ENCODE data around the gene DEK. TPM values are rescaled to one million over a fixed set of nuclear protein-coding genes. Genes with fewer than 3 reads are reported as not detected.
"Not testable (repeated sequence)": the region's sequence is repeated elsewhere in the genome, so short reads cannot be mapped to it uniquely, and the experiment has no call there.

The DEK gene
- polyA plus RNA-seq, 3 donors from 2014 or later = 44.0 to 98.5 (median 87.7) TPM

- Mint-ChIP-seq H3K36me3 (peaks cover 26 to 55% (median 40%) of the 10 kb centered on the region in 3 donors), H3K27ac (peak overlapping the region in 2 of 6 donors; percentile 35 to 76), H3K4me1 (peaks cover 41 to 74% of the 10 kb centered on the region in 2 donors), H3K4me3 (no peak overlapping the region), H3K27me3 (ENCODE audit: low read depth in 3 of 3) (peaks cover 0 to 8% (median 2%) of the 10 kb centered on the region in 3 donors), H3K9me3 (no peaks in the 10 kb centered on the region)
- DNase-seq = no peak
These were observed 22.1 kb downstream of the DEK start for GRCh38 chr6:18242062-18242851.

GRCh38 chr6:18241208-18242038 lies 22.9 kb downstream of the DEK start:
- no peaks in the 10 kb centered on the region for H3K9me3 Mint-ChIP-seq
- peaks cover 36 to 66% of the 10 kb centered on the region in 2 donors for H3K4me1 Mint-ChIP-seq
- peak overlapping the region in 3 of 6 donors; percentile 5 to 17 (median 15) for H3K27ac Mint-ChIP-seq
- DNase-seq = no peak
- peaks cover 0 to 8% (median 2%) of the 10 kb centered on the region in 3 donors for H3K27me3 Mint-ChIP-seq (ENCODE audit: low read depth in 3 of 3)
- peaks cover 24 to 50% (median 33%) of the 10 kb centered on the region in 3 donors for H3K36me3 Mint-ChIP-seq
- H3K4me3 Mint-ChIP-seq = no peak overlapping the region

GRCh38 chr6:18240230-18240629 lies 24.1 kb downstream of the DEK start:
- no peak for DNase-seq
- H3K27ac Mint-ChIP-seq = no peak overlapping the region
- no peaks in the 10 kb centered on the region for H3K9me3 Mint-ChIP-seq
- H3K4me3 Mint-ChIP-seq = no peak overlapping the region
- H3K27me3 Mint-ChIP-seq (ENCODE audit: low read depth in 3 of 3) = peaks cover 0 to 3% (median under 1%) of the 10 kb centered on the region in 3 donors
- peaks cover 22 to 50% (median 27%) of the 10 kb centered on the region in 3 donors for H3K36me3 Mint-ChIP-seq
- peaks cover 25 to 54% of the 10 kb centered on the region in 2 donors for H3K4me1 Mint-ChIP-seq

- no peak overlapping the region for H3K4me3 Mint-ChIP-seq
- H3K27me3 Mint-ChIP-seq (ENCODE audit: low read depth in 3 of 3) = peaks cover 0 to 2% (median 0%) of the 10 kb centered on the region in 3 donors
- no peak for DNase-seq
- peaks cover 9 to 42% of the 10 kb centered on the region in 2 donors for H3K4me1 Mint-ChIP-seq
- H3K27ac Mint-ChIP-seq = peak overlapping the region in 4 of 6 donors; percentile 13 to 46 (median 26)
- peaks cover 0 to 9% (median 4%) of the 10 kb centered on the region in 6 donors for H3K9me3 Mint-ChIP-seq
- peaks cover 29 to 53% (median 42%) of the 10 kb centered on the region in 3 donors for H3K36me3 Mint-ChIP-seq
These were observed 27.2 kb downstream of the DEK start for GRCh38 chr6:18237167-18237566.

- H3K9me3 Mint-ChIP-seq = peaks cover 8 to 23% (median 16%) of the 10 kb centered on the region in 6 donors
- no peak overlapping the region for H3K4me3 Mint-ChIP-seq
- H3K4me1 Mint-ChIP-seq = peaks cover 14 to 43% of the 10 kb centered on the region in 2 donors
- H3K27ac Mint-ChIP-seq = peak overlapping the region in 1 of 6 donors; percentile 17
- peaks cover 43 to 59% (median 58%) of the 10 kb centered on the region in 3 donors for H3K36me3 Mint-ChIP-seq
- H3K27me3 Mint-ChIP-seq (ENCODE audit: low read depth in 3 of 3) = peaks cover 0 to 4% (median 0%) of the 10 kb centered on the region in 3 donors
- no peak for DNase-seq
These were observed 28.8 kb downstream of the DEK start for GRCh38 chr6:18235524-18235923.

- H3K36me3 Mint-ChIP-seq = peaks cover 52 to 69% (median 65%) of the 10 kb centered on the region in 3 donors
These were observed 29.8 kb downstream of the DEK start for GRCh38 chr6:18234564-18234963.

GRCh38 chr6:18233770-18234169 lies 30.6 kb downstream of the DEK start:
- not testable (repeated sequence) for H3K27me3 Mint-ChIP-seq (ENCODE audit: low read depth in 3 of 3); DNase-seq; H3K4me3 Mint-ChIP-seq; H3K27ac Mint-ChIP-seq
- Mint-ChIP-seq H3K36me3 (peaks cover 59 to 73% (median 71%) of the 10 kb centered on the region in 3 donors), H3K4me1 (peaks cover 14 to 39% of the 10 kb centered on the region in 2 donors), H3K9me3 (peaks cover 8 to 32% (median 26%) of the 10 kb centered on the region in 6 donors)

More at GRCh38 chr6:18234564-18234963, 29.8 kb downstream of the DEK start:
- Mint-ChIP-seq H3K27ac (peak overlapping the region in 4 of 6 donors; percentile 10 to 58 (median 40)), H3K27me3 (ENCODE audit: low read depth in 3 of 3) (peaks cover 0 to 4% (median 0%) of the 10 kb centered on the region in 3 donors), H3K4me1 (peaks cover 14 to 39% of the 10 kb centered on the region in 2 donors), H3K4me3 (no peak overlapping the region), H3K9me3 (peaks cover 8 to 28% (median 21%) of the 10 kb centered on the region in 6 donors)
- no peak for DNase-seq

GRCh38 chr6:18231856-18232255 lies 32.5 kb downstream of the DEK start:
- peaks cover 8 to 38% (median 26%) of the 10 kb centered on the region in 6 donors for H3K9me3 Mint-ChIP-seq
- not testable (repeated sequence) for H3K27me3 Mint-ChIP-seq (ENCODE audit: low read depth in 3 of 3); DNase-seq; H3K27ac Mint-ChIP-seq; H3K4me3 Mint-ChIP-seq
- peaks cover 14 to 45% of the 10 kb centered on the region in 2 donors for H3K4me1 Mint-ChIP-seq
- H3K36me3 Mint-ChIP-seq = peaks cover 61 to 83% (median 69%) of the 10 kb centered on the region in 3 donors

GRCh38 chr6:18228590-18228989 lies 35.7 kb downstream of the DEK start:
- Mint-ChIP-seq H3K4me1 (peaks cover 14 to 43% of the 10 kb centered on the region in 2 donors), H3K9me3 (peaks cover 8 to 38% (median 24%) of the 10 kb centered on the region in 6 donors), H3K36me3 (peaks cover 46 to 67% (median 50%) of the 10 kb centered on the region in 3 donors)
- H3K27ac Mint-ChIP-seq; DNase-seq; H3K27me3 Mint-ChIP-seq (ENCODE audit: low read depth in 3 of 3); H3K4me3 Mint-ChIP-seq: not testable (repeated sequence)

- Mint-ChIP-seq H3K27ac (peak overlapping the region in 2 of 6 donors; percentile 26 to 67), H3K4me1 (peaks cover 12 to 36% of the 10 kb centered on the region in 2 donors), H3K36me3 (peaks cover 35 to 60% (median 43%) of the 10 kb centered on the region in 3 donors), H3K9me3 (peaks cover 7 to 34% (median 21%) of the 10 kb centered on the region in 6 donors)
- not testable (repeated sequence) for H3K27me3 Mint-ChIP-seq (ENCODE audit: low read depth in 3 of 3); DNase-seq; H3K4me3 Mint-ChIP-seq
These were observed 37.2 kb downstream of the DEK start for GRCh38 chr6:18227166-18227565.

GRCh38 chr6:18226451-18227105 lies 37.8 kb downstream of the DEK start:
- peak overlapping the region in 1 of 6 donors; percentile 26 for H3K27ac Mint-ChIP-seq

GRCh38 chr6:18221288-18221615 lies 43.1 kb downstream of the DEK start:
- no peak for DNase-seq
- Mint-ChIP-seq H3K27ac (peak overlapping the region in 4 of 6 donors; percentile 11 to 82 (median 22)), H3K4me3 (no peak overlapping the region), H3K9me3 (no peaks in the 10 kb centered on the region), H3K27me3 (ENCODE audit: low read depth in 3 of 3) (peaks cover 0 to 2% (median 1%) of the 10 kb centered on the region in 3 donors), H3K4me1 (peaks cover 0 to 8% of the 10 kb centered on the region in 2 donors), H3K36me3 (peaks cover 13 to 45% (median 17%) of the 10 kb centered on the region in 3 donors)

More at GRCh38 chr6:18226451-18227105, 37.8 kb downstream of the DEK start:
- DNase-seq; H3K4me3 Mint-ChIP-seq; H3K27me3 Mint-ChIP-seq (ENCODE audit: low read depth in 3 of 3): not testable (repeated sequence)
- H3K9me3 Mint-ChIP-seq = peaks cover 4 to 29% (median 18%) of the 10 kb centered on the region in 6 donors
- peaks cover 30 to 56% (median 37%) of the 10 kb centered on the region in 3 donors for H3K36me3 Mint-ChIP-seq
- H3K4me1 Mint-ChIP-seq = peaks cover 9 to 31% of the 10 kb centered on the region in 2 donors

GRCh38 chr6:18219591-18219990 lies 44.7 kb downstream of the DEK start:
- H3K27me3 Mint-ChIP-seq (ENCODE audit: low read depth in 3 of 3) = peaks cover 0 to 2% (median 1%) of the 10 kb centered on the region in 3 donors
- peaks cover 13 to 39% (median 25%) of the 10 kb centered on the region in 3 donors for H3K36me3 Mint-ChIP-seq
- H3K4me3 Mint-ChIP-seq = no peak overlapping the region
- H3K9me3 Mint-ChIP-seq = no peaks in the 10 kb centered on the region
- DNase-seq = no peak
- H3K27ac Mint-ChIP-seq = peak overlapping the region in 2 of 6 donors; percentile 14 to 28
- H3K4me1 Mint-ChIP-seq = no peaks in the 10 kb centered on the region
